Activated gamma-delta T cell treated with anti-CD3 and anti-CD28 coated beads, Interleukin-2, amount 50 U/mL, for 16 hours (primary cell): ENCODE data around the gene KIF23.

ENCODE experiments used
- DNase-seq: peaks from one replicate; pipeline ENCODE4 v3.0.0-alpha.2; 2020; ENCODE audit warnings: low read depth

Gene KIF23

GRCh38 chr15:69466733-69467132, 52.6 kb downstream of the KIF23 start:
- DNase-seq = no peak

- no peak for DNase-seq
These were observed 53.5 kb downstream of the KIF23 start for GRCh38 chr15:69467636-69468035.

GRCh38 chr15:69468241-69469121, 54.3 kb downstream of the KIF23 start:
- peak; percentile 78 for DNase-seq

DNA sequence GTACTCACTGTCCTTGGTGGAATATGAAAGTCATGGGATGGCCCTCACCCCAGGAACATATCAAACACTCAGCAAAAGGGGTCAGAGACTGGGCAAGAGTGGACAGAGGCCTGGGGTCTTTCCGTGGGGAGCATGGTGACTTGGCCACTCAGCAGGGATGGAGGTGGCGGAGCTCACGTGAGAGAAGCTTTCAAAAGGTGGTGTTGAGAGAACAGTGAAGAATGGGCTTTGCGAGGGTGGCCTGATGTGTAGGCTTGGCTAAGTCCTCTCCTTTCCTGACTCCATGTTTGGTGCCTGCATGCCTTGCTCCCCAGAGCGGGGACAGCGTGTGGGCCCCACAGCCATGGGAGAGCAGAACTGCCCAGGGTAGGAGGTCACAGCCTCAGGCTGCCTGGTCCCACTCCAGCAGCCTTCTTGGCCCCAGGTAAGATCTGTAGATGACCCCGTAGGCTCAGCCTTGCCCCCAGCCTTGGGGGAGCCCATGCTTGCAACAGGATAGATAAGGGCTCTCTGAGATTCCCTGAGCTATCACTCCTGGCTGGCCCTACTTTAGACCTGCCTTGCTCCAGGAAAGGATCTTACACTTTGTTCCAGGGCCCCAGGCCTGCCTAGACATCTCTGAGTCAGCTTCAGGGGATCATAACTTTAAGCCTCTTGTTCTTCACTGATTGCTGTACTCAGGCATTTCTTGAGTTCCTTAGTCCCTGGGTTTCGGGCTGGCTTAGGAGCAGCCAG, 55.5 kb downstream of the KIF23 start:
- no peak for DNase-seq

- DNase-seq = no peak
These were observed 57.9 kb downstream of the KIF23 start for GRCh38 chr15:69472046-69472445.

DNA sequence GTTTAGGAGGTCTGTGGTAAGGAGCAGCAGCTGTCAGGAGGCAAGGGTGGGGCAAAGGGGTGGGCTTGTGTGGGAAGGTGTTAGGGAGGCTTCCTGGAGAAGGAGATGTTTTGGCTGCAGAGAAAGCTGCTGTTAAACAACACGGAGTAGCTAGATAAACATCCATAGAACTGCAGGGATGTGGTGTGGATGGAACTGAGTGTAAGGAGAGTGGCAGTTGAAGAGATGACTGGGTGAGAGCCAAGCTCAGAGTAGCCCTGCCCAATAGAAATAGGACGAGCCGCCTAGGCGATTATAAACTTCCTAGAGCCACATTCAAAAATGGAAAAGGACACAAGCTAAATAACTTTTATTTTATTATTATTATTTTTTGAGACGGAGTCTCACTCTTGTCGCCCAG, 58.4 kb downstream of the KIF23 start:
- no peak for DNase-seq

GRCh38 chr15:69474291-69474690, 60.1 kb downstream of the KIF23 start:
- no peak for DNase-seq

- DNase-seq = no peak
These were observed 60.8 kb downstream of the KIF23 start for GRCh38 chr15:69474846-69475455.

- DNase-seq = peak; percentile 60
These were observed 61.7 kb downstream of the KIF23 start for GRCh38 chr15:69475769-69476358.

- no peak for DNase-seq
These were observed 62.7 kb downstream of the KIF23 start for GRCh38 chr15:69476704-69477473.

DNA sequence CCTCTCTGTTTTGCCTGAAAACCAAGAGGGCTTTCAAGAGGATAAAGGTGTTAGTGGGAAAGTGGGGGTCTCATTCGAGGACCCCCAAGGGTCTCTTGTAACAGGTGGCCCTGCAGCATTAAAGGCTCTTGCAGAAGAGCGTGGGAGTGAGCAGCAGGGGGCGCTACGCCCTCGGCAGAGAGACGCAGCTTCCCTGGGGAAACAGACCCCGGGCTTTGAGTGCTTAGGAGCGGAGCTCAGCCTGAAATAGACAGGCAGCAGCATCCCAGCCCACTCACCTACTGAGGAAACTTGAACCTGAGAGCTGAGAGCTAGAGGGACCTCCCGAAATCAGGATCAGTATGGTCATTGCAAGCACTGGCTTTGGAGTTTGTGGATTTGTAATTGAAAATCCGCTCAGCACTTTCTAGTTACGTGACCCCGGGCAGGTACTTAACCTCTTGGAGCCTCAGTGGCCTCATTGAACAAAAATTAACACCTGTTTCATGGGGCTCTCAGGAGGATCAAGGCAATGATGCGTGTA, 64.2 kb downstream of the KIF23 start:
- DNase-seq = peak; percentile 32

- no peak for DNase-seq
These were observed 64.9 kb downstream of the KIF23 start for GRCh38 chr15:69479081-69479480.

GRCh38 chr15:69479971-69480370, 65.8 kb downstream of the KIF23 start:
- DNase-seq = no peak

DNA sequence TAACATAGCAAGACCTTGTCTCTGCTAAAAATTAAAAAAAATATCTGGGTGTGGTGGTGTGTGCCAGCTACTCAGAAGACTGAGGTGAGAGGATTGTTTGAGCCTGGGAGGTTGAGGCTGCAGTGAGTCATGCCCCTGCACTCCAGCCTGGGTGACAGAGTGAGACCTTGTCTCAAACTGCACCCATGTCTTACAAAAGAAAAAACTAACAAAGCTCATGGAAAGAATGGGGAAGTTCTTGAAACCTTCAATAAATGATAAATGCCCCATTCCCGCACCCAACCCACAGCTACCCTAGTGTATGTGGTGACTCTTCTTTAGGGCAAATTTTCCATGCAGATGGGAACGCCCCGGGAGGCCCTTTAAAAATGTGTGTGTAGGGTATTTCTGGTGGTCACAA, 66.8 kb downstream of the KIF23 start:
- DNase-seq = no peak

DNA sequence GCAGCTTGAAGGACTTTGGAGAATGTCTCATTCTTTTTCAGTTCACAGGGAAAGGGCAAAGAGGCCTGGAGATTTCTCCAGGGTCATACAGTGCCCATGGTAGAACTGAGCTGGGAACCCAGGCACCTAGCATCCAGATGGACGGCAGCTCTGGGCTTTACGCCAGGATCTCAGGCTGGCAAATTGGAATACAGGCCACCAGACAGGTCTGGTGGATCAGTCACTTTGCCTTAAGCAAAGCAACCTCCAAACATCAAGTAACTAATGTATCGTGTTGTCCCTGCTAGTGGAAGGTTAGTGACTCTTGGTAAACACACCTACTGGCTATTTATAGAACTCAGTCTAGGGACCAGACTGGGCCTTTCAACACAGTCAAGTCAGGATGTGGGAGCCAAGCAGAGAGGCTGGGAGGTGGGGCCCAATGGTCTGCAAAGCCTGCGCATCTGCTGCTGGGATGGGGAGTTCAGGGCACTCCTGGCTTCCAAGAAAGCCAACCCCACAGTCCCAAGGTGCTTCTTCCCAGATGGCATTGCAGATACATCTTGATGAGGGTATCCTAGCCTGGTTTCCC, 68.6 kb downstream of the KIF23 start:
- no peak for DNase-seq

- no peak for DNase-seq
These were observed 70.7 kb downstream of the KIF23 start for GRCh38 chr15:69484837-69485236.

DNA sequence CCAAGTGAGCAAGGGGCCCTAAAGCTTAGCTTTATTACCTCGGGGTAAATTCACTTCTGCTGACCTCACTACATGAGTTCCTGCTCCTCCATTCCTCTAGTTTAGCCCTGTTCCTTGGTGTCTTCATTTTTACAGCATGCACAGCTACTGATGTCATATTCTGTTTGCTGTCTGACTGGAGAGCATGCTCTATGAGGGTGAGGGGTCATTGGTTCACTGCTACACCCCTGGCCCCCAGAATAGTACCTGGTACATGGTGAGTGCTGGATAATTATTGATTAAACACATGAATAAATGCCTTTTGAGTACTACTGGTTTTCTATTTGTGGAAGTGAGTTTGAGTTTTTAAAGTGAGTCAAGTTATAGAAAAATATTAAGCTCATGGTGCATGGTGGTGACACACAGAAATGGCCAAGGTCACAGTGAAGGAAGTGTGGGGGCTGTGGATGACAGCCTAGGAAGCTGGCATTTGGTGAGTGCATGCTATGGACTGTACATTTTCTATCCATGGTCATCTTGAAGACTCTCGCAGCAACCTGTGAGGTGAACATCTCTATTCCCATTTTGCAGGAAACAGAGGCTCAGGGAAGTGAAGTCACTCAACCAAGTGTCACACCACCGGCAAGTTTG, 72.4 kb downstream of the KIF23 start:
- DNase-seq = no peak

- no peak for DNase-seq
These were observed 75.0 kb downstream of the KIF23 start for GRCh38 chr15:69489073-69489571.

GRCh38 chr15:69490356-69491037, 76.3 kb downstream of the KIF23 start:
- no peak for DNase-seq

DNA sequence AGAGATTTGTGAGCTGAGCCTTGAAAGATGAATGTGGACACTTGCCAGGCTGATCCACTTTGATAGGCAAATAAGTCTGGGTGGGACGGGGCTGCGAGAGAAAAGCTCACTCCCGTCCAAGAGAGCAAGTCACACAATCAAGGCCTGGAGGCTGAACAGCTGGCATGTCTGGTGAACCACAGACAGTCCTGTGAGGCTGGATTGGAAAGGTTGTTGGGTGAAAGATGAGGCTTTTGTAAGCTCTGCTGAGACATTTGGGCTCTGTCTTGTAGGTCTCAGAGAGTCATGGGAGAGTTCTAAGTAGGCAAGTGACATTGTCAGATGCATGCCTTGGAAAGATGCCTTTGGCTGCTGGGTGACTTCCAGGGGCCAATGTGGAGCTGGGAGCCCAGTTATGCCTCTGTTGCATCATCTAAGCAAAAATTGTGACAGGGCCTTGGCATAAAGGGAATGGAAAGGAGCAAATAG, 76.9 kb downstream of the KIF23 start:
- no peak for DNase-seq
